Activated CD4-positive, alpha-beta memory T cell treated with anti-CD3 and anti-CD28 coated beads for 36 hours (primary cell): ENCODE measurements around the gene RHOBTB1. TPM values are rescaled to one million over a fixed set of nuclear protein-coding genes. Genes with fewer than 3 reads are reported as not detected.
A peak's percentile ranks its signal among the peaks of the same experiment; 100 is the strongest.

ENCODE experiments used
- CTCF ChIA-PET: fragments of 350-600 bp; sonication (Branson Sonifier 250); formaldehyde crosslinking; loops from one replicate; lab custom pipeline; 2021; ENCODE audit warnings: antibody characterized with exemption, inconsistent platforms; lab: Charles Lee
- POLR2A ChIA-PET: fragments of 350-600 bp; sonication (Branson Sonifier 250); formaldehyde crosslinking; loops from one replicate; lab custom pipeline; 2021; ENCODE audit warnings: antibody characterized with exemption; lab: Charles Lee
- DNase-seq: peaks from one replicate; pipeline ENCODE4 v3.0.0-alpha.2; 2020
- H3K27ac Mint-ChIP-seq: one replicate; pipeline ENCODE4 v1.8.0; 2021; ENCODE audit warnings: mixed read lengths
- H3K27me3 Mint-ChIP-seq: one replicate; pipeline ENCODE4 v1.8.0; 2021; ENCODE audit warnings: mixed read lengths
- H3K36me3 Mint-ChIP-seq: one replicate; pipeline ENCODE4 v1.8.0; 2021; ENCODE audit warnings: mixed read lengths
- H3K4me1 Mint-ChIP-seq: one replicate; pipeline ENCODE4 v1.8.0; 2021; ENCODE audit warnings: low read depth, mixed read lengths
- H3K4me3 Mint-ChIP-seq: one replicate; pipeline ENCODE4 v1.8.0; 2021; ENCODE audit warnings: mild to moderate bottlenecking, mixed read lengths
- H3K9me3 Mint-ChIP-seq: one replicate; pipeline ENCODE4 v1.8.0; 2021; ENCODE audit warnings: mixed read lengths
- intact Hi-C: fragments of 100-400 bp; cut with micrococcal nuclease; formaldehyde crosslinking; loops from one replicate; pipeline ENCODE4 v1.15.1; 2023
- total RNA-seq, 2 experiments: library from RNA; stranded (reverse); gene quantifications; one replicate each; pipeline ENCODE4 v1.2.3, GENCODE V29; 2021

RHOBTB1 gene
- total RNA-seq, 2 experiments from 2014 or later, result not detected

DNA sequence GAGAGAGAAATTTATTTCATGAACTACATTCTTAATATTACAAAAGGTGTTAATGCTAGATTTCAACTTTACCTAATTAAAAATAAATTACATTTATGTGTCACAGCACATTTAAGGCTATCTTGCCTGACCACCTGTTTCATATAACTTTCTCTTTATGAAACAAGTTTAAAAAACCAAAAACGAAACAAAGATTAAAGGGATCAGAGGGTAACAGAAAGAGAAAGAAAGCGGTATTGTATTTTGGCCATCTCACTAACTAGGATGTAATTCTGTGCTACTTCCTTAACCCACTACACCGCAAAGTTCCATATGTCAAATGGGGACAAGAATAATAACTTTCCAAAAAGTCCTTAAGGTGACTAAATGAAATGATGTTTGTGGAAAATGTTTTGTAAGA lies 6.3 kb upstream of the RHOBTB1 start:
- H3K4me1 Mint-ChIP-seq, result no peaks in the 10 kb centered on the region
- no peaks in the 10 kb centered on the region for H3K36me3 Mint-ChIP-seq
- H3K27me3 Mint-ChIP-seq, result peaks cover 35% of the 10 kb centered on the region
- intact Hi-C loops, result no loop called here
- no peak overlapping the region for H3K27ac Mint-ChIP-seq
- H3K9me3 Mint-ChIP-seq, result no peaks in the 10 kb centered on the region
- ChIA-PET POLR2A (no interaction called here), CTCF (no interaction called here)
- DNase-seq, result no peak
- no peak overlapping the region for H3K4me3 Mint-ChIP-seq

- intact Hi-C loops, result loop anchor here (2.0 kb wide), 1 partner anchor 16 kb away; no protein-coding TSS in a partner anchor
- Mint-ChIP-seq H3K4me1 (peaks cover 3% of the 10 kb centered on the region), H3K27ac (no peak overlapping the region), H3K27me3 (peaks cover 43% of the 10 kb centered on the region), H3K9me3 (no peaks in the 10 kb centered on the region), H3K36me3 (no peaks in the 10 kb centered on the region), H3K4me3 (no peak overlapping the region)
- DNase-seq, result no peak
- ChIA-PET CTCF (interaction anchor here (1.7 kb wide), 1 partner anchor 16 kb away, joined by 5 read pairs; no protein-coding TSS in a partner anchor), POLR2A (no interaction called here)
Observed at GRCh38 chr10:60948851-60949250, 4.9 kb upstream of the RHOBTB1 start.

- intact Hi-C loops, result no loop called here
- Mint-ChIP-seq H3K36me3 (no peaks in the 10 kb centered on the region), H3K4me3 (peak overlapping the region; percentile 59), H3K27me3 (peaks cover 55% of the 10 kb centered on the region), H3K9me3 (no peaks in the 10 kb centered on the region), H3K4me1 (peaks cover 11% of the 10 kb centered on the region), H3K27ac (no peak overlapping the region)
- DNase-seq, result no peak
- CTCF ChIA-PET, result no interaction called here
- POLR2A ChIA-PET, result no interaction called here
Observed at GRCh38 chr10:60944910-60945297, 919 bp upstream of the RHOBTB1 start.

DNA sequence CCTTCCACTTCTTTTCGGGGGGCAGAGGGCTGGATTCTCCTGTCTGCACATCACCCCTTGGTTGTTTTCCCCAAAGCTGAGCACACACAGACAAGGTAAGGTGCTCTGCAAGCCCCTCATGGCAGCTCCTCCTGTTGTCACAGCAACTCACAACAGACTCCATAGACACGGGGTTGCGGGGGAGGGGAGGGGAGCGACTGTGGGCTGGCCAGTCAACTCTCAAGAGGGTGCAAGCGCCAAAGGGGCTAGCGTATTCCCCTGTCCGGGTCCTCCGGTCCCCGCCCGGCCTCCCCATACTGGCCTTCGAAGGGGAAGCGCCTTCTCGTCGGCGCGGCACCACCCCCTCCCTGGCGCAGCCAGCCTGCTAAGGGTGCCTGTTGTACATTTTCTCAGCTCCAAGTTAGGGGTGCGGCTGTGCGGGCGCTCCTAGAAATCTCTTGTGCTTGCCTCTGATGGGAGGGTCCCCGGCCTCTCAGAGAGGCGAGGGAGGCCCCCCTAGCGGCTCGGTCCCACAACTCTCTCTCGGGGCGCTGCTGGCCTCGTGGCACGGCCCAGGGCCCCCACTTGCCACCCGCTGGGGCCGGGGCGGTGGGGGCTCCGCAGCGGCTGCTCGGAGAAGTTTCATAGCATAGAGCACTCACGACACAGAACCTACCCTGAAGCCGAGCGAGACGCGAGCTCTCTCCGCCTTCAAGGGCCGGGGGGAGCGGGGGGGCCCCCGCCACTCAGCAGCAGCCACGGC lies 498 bp downstream of the RHOBTB1 start:
- Mint-ChIP-seq H3K36me3 (no peaks in the 10 kb centered on the region), H3K4me1 (peaks cover 11% of the 10 kb centered on the region), H3K27me3 (peaks cover 56% of the 10 kb centered on the region), H3K27ac (no peak overlapping the region), H3K4me3 (peak overlapping the region; percentile 33), H3K9me3 (no peaks in the 10 kb centered on the region)
- POLR2A ChIA-PET, result interaction anchor here (0.5 kb wide), 1 partner anchor 128 kb away, joined by 3 read pairs; no protein-coding TSS in a partner anchor
- CTCF ChIA-PET, result no interaction called here
- intact Hi-C loops, result no loop called here
- DNase-seq, result peak; percentile 23

DNA sequence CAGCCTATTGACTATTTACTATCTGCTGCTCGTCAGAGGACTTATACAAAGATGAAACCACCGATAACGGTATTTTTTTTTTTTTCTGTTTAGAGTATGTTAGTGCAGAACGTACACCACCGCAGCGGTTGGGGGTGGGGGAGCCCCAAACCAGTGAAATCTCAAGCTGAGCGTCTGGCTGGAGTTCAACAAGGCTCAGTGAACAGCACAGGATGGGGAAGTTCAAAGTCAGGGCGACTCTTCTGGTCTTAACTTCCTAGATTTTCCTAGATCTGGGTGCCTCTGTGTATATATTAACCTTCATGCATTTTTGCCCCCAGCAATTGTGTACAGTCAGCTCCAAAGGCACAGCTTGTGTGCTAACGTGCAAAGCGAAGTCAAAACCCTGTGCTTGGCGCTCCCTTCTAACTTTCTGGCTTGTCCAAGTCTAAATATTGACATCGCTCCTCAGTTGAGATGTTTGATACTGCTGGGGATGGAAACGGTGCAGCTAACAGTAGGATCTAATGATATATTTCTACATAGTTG lies 1.1 kb downstream of the RHOBTB1 start:
- peaks cover 53% of the 10 kb centered on the region for H3K27me3 Mint-ChIP-seq
- H3K9me3 Mint-ChIP-seq, result no peaks in the 10 kb centered on the region
- H3K36me3 Mint-ChIP-seq, result no peaks in the 10 kb centered on the region
- peaks cover 11% of the 10 kb centered on the region for H3K4me1 Mint-ChIP-seq
- intact Hi-C loops, result no loop called here
- DNase-seq, result peak; percentile 53
- H3K27ac Mint-ChIP-seq, result no peak overlapping the region
- peak overlapping the region; percentile 33 for H3K4me3 Mint-ChIP-seq
- CTCF ChIA-PET, result no interaction called here
- POLR2A ChIA-PET, result interaction anchor here (0.5 kb wide), 1 partner anchor 128 kb away, joined by 3 read pairs; no protein-coding TSS in a partner anchor

- POLR2A ChIA-PET, result no interaction called here
- Mint-ChIP-seq H3K36me3 (no peaks in the 10 kb centered on the region), H3K4me1 (peaks cover 11% of the 10 kb centered on the region), H3K27ac (no peak overlapping the region), H3K27me3 (peaks cover 55% of the 10 kb centered on the region), H3K4me3 (no peak overlapping the region), H3K9me3 (no peaks in the 10 kb centered on the region)
- intact Hi-C loops, result no loop called here
- CTCF ChIA-PET, result no interaction called here
- no peak for DNase-seq
Observed at GRCh38 chr10:60942134-60942787, 1.7 kb downstream of the RHOBTB1 start.

GRCh38 chr10:60940446-60940845 lies 3.5 kb downstream of the RHOBTB1 start:
- Mint-ChIP-seq H3K4me3 (no peak overlapping the region), H3K27me3 (peaks cover 39% of the 10 kb centered on the region), H3K4me1 (peaks cover 11% of the 10 kb centered on the region), H3K27ac (no peak overlapping the region), H3K9me3 (no peaks in the 10 kb centered on the region), H3K36me3 (no peaks in the 10 kb centered on the region)
- DNase-seq, result no peak
- POLR2A ChIA-PET, result no interaction called here
- intact Hi-C loops, result no loop called here
- CTCF ChIA-PET, result no interaction called here

- intact Hi-C loops, result no loop called here
- H3K27me3 Mint-ChIP-seq, result peaks cover 26% of the 10 kb centered on the region
- no peaks in the 10 kb centered on the region for H3K36me3 Mint-ChIP-seq
- peaks cover 4% of the 10 kb centered on the region for H3K4me1 Mint-ChIP-seq
- ChIA-PET CTCF (no interaction called here), POLR2A (no interaction called here)
- no peak for DNase-seq
- no peak overlapping the region for H3K4me3 Mint-ChIP-seq
- no peaks in the 10 kb centered on the region for H3K9me3 Mint-ChIP-seq
- no peak overlapping the region for H3K27ac Mint-ChIP-seq
Observed at GRCh38 chr10:60937784-60938654, 6.0 kb downstream of the RHOBTB1 start.

- Mint-ChIP-seq H3K27ac (no peak overlapping the region), H3K9me3 (no peaks in the 10 kb centered on the region), H3K4me1 (no peaks in the 10 kb centered on the region), H3K4me3 (no peak overlapping the region), H3K36me3 (no peaks in the 10 kb centered on the region), H3K27me3 (peaks cover 22% of the 10 kb centered on the region)
- no peak for DNase-seq
- intact Hi-C loops, result no loop called here
- ChIA-PET POLR2A (no interaction called here), CTCF (no interaction called here)
Observed at GRCh38 chr10:60937022-60937421, 7.0 kb downstream of the RHOBTB1 start.

DNA sequence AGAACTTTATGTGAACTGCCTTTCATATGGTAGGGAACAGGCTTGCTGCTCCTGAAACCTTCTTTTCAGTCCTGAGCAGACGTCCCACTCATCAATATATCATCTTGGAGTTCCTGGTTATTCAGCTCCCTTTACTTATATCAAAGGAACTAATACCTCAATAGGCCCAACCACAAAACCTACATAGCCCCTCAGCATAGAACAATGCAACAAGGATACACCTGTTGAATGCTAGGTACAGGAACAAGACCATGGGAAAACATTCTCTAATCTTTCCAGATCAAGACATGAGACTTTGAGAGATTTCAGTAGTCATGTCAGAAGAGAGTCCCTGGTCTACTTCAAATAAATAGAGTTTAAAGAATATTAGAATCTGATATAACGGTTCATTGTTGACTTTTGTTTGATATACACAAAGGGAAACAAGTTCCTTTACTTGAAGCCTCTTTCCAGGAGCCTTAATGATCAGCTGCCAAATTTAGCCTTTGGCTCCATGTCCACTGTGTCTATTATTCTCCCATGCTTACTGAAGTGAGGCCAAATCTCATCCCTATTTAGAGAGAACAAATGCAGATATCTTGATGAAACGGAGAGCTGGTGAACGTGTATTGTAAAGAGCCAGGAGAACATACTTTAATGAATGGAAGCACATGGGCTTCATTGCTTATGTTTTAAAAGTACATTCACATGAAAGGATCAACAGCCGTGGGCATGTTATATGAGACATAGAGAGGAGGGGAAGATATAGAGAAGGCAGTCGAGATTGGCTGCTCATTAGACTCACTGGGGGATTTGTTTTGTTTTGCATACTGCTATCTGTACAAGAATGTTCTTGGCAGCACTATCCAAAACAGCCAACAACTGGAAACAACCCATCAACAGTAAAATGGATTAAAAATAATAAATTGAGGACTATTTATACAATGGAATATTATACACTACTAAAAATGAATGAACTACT lies 9.5 kb downstream of the RHOBTB1 start:
- Mint-ChIP-seq H3K4me1 (no peaks in the 10 kb centered on the region), H3K4me3 (no peak overlapping the region), H3K36me3 (no peaks in the 10 kb centered on the region), H3K27ac (no peak overlapping the region), H3K9me3 (no peaks in the 10 kb centered on the region), H3K27me3 (peaks cover 13% of the 10 kb centered on the region)
- no peak for DNase-seq
- POLR2A ChIA-PET, result no interaction called here
- CTCF ChIA-PET, result no interaction called here
- intact Hi-C loops, result no loop called here

DNA sequence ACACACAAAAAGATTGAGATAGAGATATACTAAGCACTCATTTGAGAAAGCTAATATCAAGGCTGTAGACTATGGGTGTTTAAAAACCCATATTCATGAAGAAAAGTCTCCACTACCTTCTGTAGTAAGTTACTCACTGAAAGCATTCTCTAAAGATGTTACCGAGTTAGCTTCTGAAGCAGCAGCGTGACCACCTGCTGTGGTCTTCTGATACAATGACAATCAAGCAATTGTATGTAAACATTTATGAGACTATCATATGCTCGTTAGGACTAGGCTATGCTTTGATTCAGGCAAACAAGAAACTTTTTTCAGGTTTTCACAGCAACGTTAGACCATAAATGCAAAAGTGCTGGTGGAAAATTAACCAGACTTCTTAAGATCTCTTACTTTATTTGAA lies 11.2 kb downstream of the RHOBTB1 start:
- intact Hi-C loops, result no loop called here
- H3K27me3 Mint-ChIP-seq, result peaks cover 5% of the 10 kb centered on the region
- peaks cover 10% of the 10 kb centered on the region for H3K9me3 Mint-ChIP-seq
- POLR2A ChIA-PET, result no interaction called here
- H3K4me3 Mint-ChIP-seq, result no peak overlapping the region
- CTCF ChIA-PET, result no interaction called here
- no peak for DNase-seq
- H3K36me3 Mint-ChIP-seq, result no peaks in the 10 kb centered on the region
- H3K4me1 Mint-ChIP-seq, result no peaks in the 10 kb centered on the region
- H3K27ac Mint-ChIP-seq, result no peak overlapping the region
